Measurements from ENCODE around the gene NAA15.

- TF ChIP-seq TAF1 (IDR thresholded peaks at IDR 0.05; ENCODE audit: borderline replicate concordance, low read depth, low read length) (no peak), MAX (IDR thresholded peaks at IDR 0.05; ENCODE audit: low read depth) (no peak), REST (IDR thresholded peaks at IDR 0.05; ENCODE audit: low read depth, low read length) (no peak), CTCF (IDR thresholded peaks at IDR 0.05) (no peak), GABPA (IDR thresholded peaks at IDR 0.05; ENCODE audit: low read depth) (no peak), POLR2AphosphoS5 (IDR thresholded peaks at IDR 0.05; ENCODE audit: low read depth, low read length) (no peak), EP300 (IDR thresholded peaks at IDR 0.05; ENCODE audit: borderline replicate concordance in 1 of 2, low read depth in 1 of 2, low read length in 1 of 2) (no peak), FOXM1 (IDR thresholded peaks at IDR 0.05; ENCODE audit: low read depth) (no peak), RCOR1 (IDR thresholded peaks at IDR 0.05; ENCODE audit: low read length) (no peak), ELF1 (IDR thresholded peaks at IDR 0.05) (no peak), FOSL2 (IDR thresholded peaks at IDR 0.05; ENCODE audit: borderline replicate concordance, low read depth) (no peak), RAD21 (IDR thresholded peaks at IDR 0.05; ENCODE audit: low read length) (no peak), PBX3 (IDR thresholded peaks at IDR 0.05) (no peak), ZBTB33 (IDR thresholded peaks at IDR 0.05; ENCODE audit: borderline replicate concordance, low read depth) (no peak)
These were observed 26.5 kb upstream of the NAA15 start for GRCh38 chr4:139274790-139275189.

All from SK-N-SH (cell line).